ENCODE measurements around the gene UCK2.

DNA sequence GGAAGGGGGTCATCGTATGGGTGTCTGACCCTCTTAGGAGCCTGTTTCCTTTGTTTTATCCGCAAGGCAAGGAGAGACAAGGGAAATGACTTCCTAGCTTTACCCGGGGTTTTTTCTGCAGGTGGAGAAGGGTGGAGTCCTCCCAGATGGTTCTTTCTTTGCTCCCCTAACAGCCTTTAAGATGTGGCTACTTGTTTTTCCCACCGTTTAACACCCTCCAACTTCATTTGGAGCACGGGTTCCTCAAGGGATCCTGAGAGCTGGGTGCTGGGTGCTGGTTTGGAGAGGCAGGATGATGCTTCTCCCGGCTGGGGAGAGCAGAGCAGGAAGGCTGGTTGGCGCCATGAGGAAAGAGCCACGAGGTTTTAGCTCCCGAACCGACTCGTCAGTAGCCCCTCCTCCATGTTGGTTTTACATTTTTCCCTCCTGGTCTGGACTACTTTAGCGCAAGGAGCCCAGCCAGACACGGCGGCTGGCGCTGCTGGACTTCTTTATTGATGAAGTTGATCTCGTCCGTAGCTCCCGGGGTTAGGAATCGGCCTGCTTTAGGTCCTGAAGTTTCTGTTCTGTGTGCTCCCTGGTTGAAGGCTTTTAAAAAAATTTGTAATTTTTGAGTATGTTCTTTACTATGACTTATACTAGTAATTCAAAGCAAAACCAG lies 1.4 kb downstream of the UCK2 start:
- TF ChIP-seq POLR2AphosphoS5 (IDR thresholded peaks at IDR 0.05; ENCODE audit: borderline replicate concordance, low read depth, low read length) (peak; percentile 80), FOXP2 (optimal IDR thresholded peaks at IDR 0.05; ENCODE audit: control extremely low read depth, extremely low read length, insufficient read depth) (no peak), EZH2 (IDR thresholded peaks at IDR 0.05) (no peak)
